Prostate gland (tissue), 2 donors: ENCODE data around the gene DAB1. TPM values are rescaled to one million over a fixed set of nuclear protein-coding genes. Genes with fewer than 3 reads are reported as not detected.

Experiments
- DNase-seq: peaks from one replicate; pipeline ENCODE4 v3.0.0-alpha.2; 2019; ENCODE audit warnings: low spot score
- H3K27ac ChIP-seq, 2 donors: fragments of 200-600 bp; sonication (generic); 2 replicates each; pipeline ENCODE4 v1.5.1; 2017 to 2019
- H3K27me3 ChIP-seq: fragments of 200-600 bp; sonication (generic); replicated peaks from 2 replicates; pipeline ENCODE4 v1.5.1; 2019; ENCODE audit not compliant: insufficient read depth
- H3K36me3 ChIP-seq, 2 donors: fragments of 200-600 bp; sonication (generic); 1 replicate in 1 of 2; 2 replicates in 1 of 2; pipeline versions ENCODE4 v1.5.1 to v1.8.1; 2017 to 2019
- H3K4me1 ChIP-seq: fragments of 200-600 bp; sonication (generic); replicated peaks from 2 replicates; pipeline ENCODE4 v1.5.1; 2019
- H3K4me3 ChIP-seq, 2 donors: fragments of 200-600 bp; sonication (generic); 2 replicates each; pipeline ENCODE4 v1.5.1; 2017 to 2019
- H3K9me3 ChIP-seq: fragments of 200-600 bp; sonication (generic); 2 replicates; pipeline ENCODE4 v1.5.1; 2017
- CTCF ChIP-seq, 4 experiments: fragments of 200-600 bp in 2 of 4; fragments of 450-650 bp in 2 of 4; sonication (generic) in 2 of 4; IDR thresholded peaks; 1 replicate in 3 of 4; 2 replicates in 1 of 4; pipeline ENCODE4 v1.5.1; 2016 to 2019; ENCODE audit warnings: antibody characterized with exemption in 4 of 4, mild to moderate bottlenecking in 2 of 4, moderate library complexity in 2 of 4
- POLR2A ChIP-seq: fragments of 450-650 bp; IDR thresholded peaks from one replicate; pipeline ENCODE4 v1.6.1; 2016; ENCODE audit warnings: antibody characterized with exemption, mild to moderate bottlenecking
- POLR2AphosphoS5 ChIP-seq: sonication (generic); formaldehyde crosslinking; IDR thresholded peaks from one replicate; pipeline ENCODE4 v1.6.1; 2017; ENCODE audit warnings: antibody characterized with exemption
- WGBS: methylation state at CpG from one replicate; pipeline ENCODE4 v1.1.5; 2018; 5-methylcytosine and 5-hydroxymethylcytosine counted together
- intact Hi-C: fragments of 100-400 bp; cut with DNase I; formaldehyde crosslinking; loops from one replicate; pipeline ENCODE4 v1.14.2; 2022
- total RNA-seq, 2 donors: library from RNA; depleted of rRNA; stranded (reverse); fragments of >200 nt; gene quantifications; one replicate each; pipeline ENCODE4 v1.1.0, GENCODE V29; 2016

The DAB1 gene
- total RNA-seq, 2 donors from 2014 or later: 0.64 to 3.6 TPM

GRCh38 chr1:57451516-57451915, 27.7 kb upstream of the DAB1 start:
- Histone ChIP-seq H3K9me3 (no peaks in the 10 kb centered on the region), H3K27me3 (no peaks in the 10 kb centered on the region), H3K4me1 (no peaks in the 10 kb centered on the region), H3K4me3 (no peak overlapping the region), H3K27ac (no peak overlapping the region), H3K36me3 (no peaks in the 10 kb centered on the region)
- intact Hi-C loops: no loop called here
- TF ChIP-seq POLR2AphosphoS5 (no peak), CTCF (IDR thresholded peaks at IDR 0.05) (no peak), POLR2A (no peak)
- no peak for DNase-seq
- 84% methylated on average over 5 of the region's 5 CpGs for WGBS

GRCh38 chr1:57450981-57451380, 27.1 kb upstream of the DAB1 start:
- TF ChIP-seq POLR2A: no peak
- no peak for TF ChIP-seq CTCF (IDR thresholded peaks at IDR 0.05)
- intact Hi-C loops: no loop called here
- 48% methylated on average over 3 of the region's 3 CpGs for WGBS
- Histone ChIP-seq H3K27ac (no peak overlapping the region), H3K36me3 (no peaks in the 10 kb centered on the region), H3K9me3 (no peaks in the 10 kb centered on the region), H3K4me3 (no peak overlapping the region), H3K4me1 (no peaks in the 10 kb centered on the region), H3K27me3 (no peaks in the 10 kb centered on the region)
- no peak for DNase-seq

- no peak for DNase-seq
- intact Hi-C loops: no loop called here
- no peak overlapping the region for H3K27ac ChIP-seq
- H3K4me1 ChIP-seq: no peaks in the 10 kb centered on the region
- H3K4me3 ChIP-seq: no peak overlapping the region
- TF ChIP-seq CTCF (IDR thresholded peaks at IDR 0.05) (no peak), POLR2A (no peak), POLR2AphosphoS5 (no peak)
- 90% methylated on average over 3 of the region's 3 CpGs for WGBS
- no peaks in the 10 kb centered on the region for H3K36me3 ChIP-seq
- no peaks in the 10 kb centered on the region for H3K9me3 ChIP-seq
- H3K27me3 ChIP-seq: no peaks in the 10 kb centered on the region
Observed at GRCh38 chr1:57447551-57447950, 23.7 kb upstream of the DAB1 start.

GRCh38 chr1:57443004-57443403, 19.1 kb upstream of the DAB1 start:
- no peaks in the 10 kb centered on the region for H3K4me1 ChIP-seq
- TF ChIP-seq POLR2AphosphoS5 (no peak), POLR2A (no peak), CTCF (IDR thresholded peaks at IDR 0.05) (no peak)
- H3K36me3 ChIP-seq: no peaks in the 10 kb centered on the region
- no peak for DNase-seq
- no peak overlapping the region for H3K27ac ChIP-seq
- intact Hi-C loops: no loop called here
- H3K9me3 ChIP-seq: no peaks in the 10 kb centered on the region
- no peak overlapping the region for H3K4me3 ChIP-seq
- H3K27me3 ChIP-seq: no peaks in the 10 kb centered on the region

GRCh38 chr1:57440096-57440495, 16.2 kb upstream of the DAB1 start:
- intact Hi-C loops: no loop called here
- 91% methylated on average over 1 of the region's 1 CpG for WGBS

More at GRCh38 chr1:57440096-57440495, 16.2 kb upstream of the DAB1 start:
- no peaks in the 10 kb centered on the region for H3K27me3 ChIP-seq
- H3K4me3 ChIP-seq: no peak overlapping the region
- no peaks in the 10 kb centered on the region for H3K9me3 ChIP-seq
- no peaks in the 10 kb centered on the region for H3K4me1 ChIP-seq
- no peak for TF ChIP-seq CTCF (IDR thresholded peaks at IDR 0.05)
- DNase-seq: no peak
- H3K27ac ChIP-seq: no peak overlapping the region
- H3K36me3 ChIP-seq: no peaks in the 10 kb centered on the region
